HepG2 (cell line): ENCODE measurements around the gene TLNRD1. TPM values are rescaled to one million over a fixed set of nuclear protein-coding genes. Genes with fewer than 3 reads are reported as not detected.

Experiments used
- BCLAF1 ChIP-seq: fragments of 450-650 bp; IDR thresholded peaks from 2 replicates; pipeline ENCODE4 v1.6.1; 2017; ENCODE audit warnings: mild to moderate bottlenecking
- DNMT1 ChIP-seq: sonication (generic); formaldehyde crosslinking; IDR thresholded peaks from 2 replicates; pipeline ENCODE4 v1.5.1; 2020; ENCODE audit warnings: mild to moderate bottlenecking, missing genetic modification reagents
- FOXM1 ChIP-seq: sonication (generic); formaldehyde crosslinking; IDR thresholded peaks from 2 replicates; pipeline ENCODE4 v1.5.0; 2020; ENCODE audit warnings: missing genetic modification reagents
- MAFF ChIP-seq: IDR thresholded peaks from 2 replicates; pipeline ENCODE4 v1.6.1; 2011; ENCODE audit warnings: low read depth, low read length, improper control_type of control experiment
- MAFG ChIP-seq: sonication (generic); formaldehyde crosslinking; IDR thresholded peaks from 2 replicates; pipeline ENCODE4 v1.5.1; 2020; ENCODE audit warnings: mild to moderate bottlenecking, missing genetic modification reagents
- MAFK ChIP-seq, 2 experiments: IDR thresholded peaks in 1 of 2; conservative IDR thresholded peaks in 1 of 2; 2 replicates each; pipeline ENCODE4 v1.6.1; 2011; ENCODE audit warnings: improper control_type of control experiment in 2 of 2, low read length in 2 of 2
- NFE2 ChIP-seq: sonication (generic); formaldehyde crosslinking; IDR thresholded peaks from 2 replicates; pipeline ENCODE4 v1.4.0; 2020; ENCODE audit warnings: missing genetic modification reagents
- NFE2L2 ChIP-seq: fragments of 150-350 bp; IDR thresholded peaks from 2 replicates; pipeline ENCODE4 v1.6.1; 2014; ENCODE audit warnings: low read length
- NR2F1 ChIP-seq, 2 experiments: fragments of 450-650 bp in 1 of 2; formaldehyde crosslinking in 1 of 2; IDR thresholded peaks; 2 replicates each; pipeline versions ENCODE4 v1.5.0 to v1.6.1; 2016 to 2020; ENCODE audit warnings: mild to moderate bottlenecking in 1 of 2, missing compliant biosample characterization in 1 of 2, missing genetic modification reagents in 1 of 2, moderate library complexity in 1 of 2
- POLR2AphosphoS2 ChIP-seq: IDR thresholded peaks from 2 replicates; pipeline ENCODE4 v1.6.1; 2011; ENCODE audit warnings: low read depth, low read length, improper control_type of control experiment
- SRF ChIP-seq: IDR thresholded peaks from 2 replicates; pipeline ENCODE4 v1.6.1; 2011; ENCODE audit warnings: mild to moderate bottlenecking, low read depth, low read length, moderate library complexity
- TBX2 ChIP-seq: sonication (generic); formaldehyde crosslinking; IDR thresholded peaks from 2 replicates; pipeline ENCODE4 v1.5.0; 2020; ENCODE audit warnings: missing genetic modification reagents, mild to moderate bottlenecking, borderline replicate concordance
- ZNF691 ChIP-seq: sonication (generic); formaldehyde crosslinking; IDR thresholded peaks from 2 replicates; pipeline ENCODE4 v1.4.0; 2020; ENCODE audit warnings: missing genetic modification reagents, low read depth, mild to moderate bottlenecking, borderline replicate concordance
- polyA plus RNA-seq, 8 experiments: library from polyadenylated mRNA; depleted of rRNA in 3 of 8; stranded (reverse) in 7 of 8; unstranded in 1 of 8; fragments of >200 nt; fragmentation: Illumina TruSeq in 4 of 8; extraction: Trizol in 4 of 8; gene quantifications; 2 replicates each; pipeline versions ENCODE4 v1.2.1 to v1.2.3, GENCODE V29; 2011 to 2016; ENCODE audit warnings: low read depth in 4 of 8, missing spikeins in 1 of 8, mixed read lengths in 1 of 8; ENCODE audit not compliant: insufficient read depth in 1 of 8
- total RNA-seq, 5 experiments: library from RNA; depleted of rRNA; stranded (reverse); fragments of >200 nt; fragmentation: Illumina TruSeq; extraction: Trizol; gene quantifications; 2 replicates each; pipeline ENCODE4 v1.2.3, GENCODE V29; 2016; ENCODE audit warnings: low read depth in 1 of 5

Gene TLNRD1
- total and polyA plus RNA-seq, 2 of the 13 experiments (the other 11 are each of a cell fraction or from before 2014, with no cell fraction given) = 3.4 to 5.3 TPM

- TF ChIP-seq NR2F1 (CRISPR knock-in tag; IDR thresholded peaks at IDR 0.05) = no peak
- TF ChIP-seq ZNF691 = no peak
- no peak for TF ChIP-seq POLR2AphosphoS2
- TF ChIP-seq TBX2 = no peak
- no peak for TF ChIP-seq SRF
- TF ChIP-seq MAFG (CRISPR knock-in tag) = 0 out of 2 replicates have a peak, but pooled peaks have one; percentile 59
- peak; percentile 97 for TF ChIP-seq MAFF
- TF ChIP-seq NFE2 (CRISPR knock-in tag) = peak; percentile 49; the same call in 1 of the 2 replicates
- TF ChIP-seq FOXM1 (CRISPR knock-in tag) = no peak
- no peak for TF ChIP-seq BCLAF1
- no peak for TF ChIP-seq DNMT1 (CRISPR knock-in tag)
- peak; percentile 97 to 98 for TF ChIP-seq MAFK (conservative IDR thresholded peaks at IDR 0.05 in 1 of 2, IDR thresholded peaks at IDR 0.05 in 1 of 2; ENCODE audit: low read length in 2 of 2)
- TF ChIP-seq NFE2L2 = peak; percentile 96
- TF ChIP-seq, all 625 proteins: peak for 6
Measured at GRCh38 chr15:81029414-81030300, 28.9 kb downstream of the TLNRD1 start (continued).
